CD8-positive, alpha-beta memory T cell (primary cell): ENCODE results near the gene REV3L. TPM values are rescaled to one million over a fixed set of nuclear protein-coding genes. Genes with fewer than 3 reads are reported as not detected.
A peak's percentile ranks its signal among the peaks of the same experiment; 100 is the strongest.

ENCODE experiments used
- CTCF ChIA-PET: fragments of 350-600 bp; sonication (Branson Sonifier 250); formaldehyde crosslinking; loops from one replicate; lab custom pipeline; 2021; ENCODE audit warnings: antibody characterized with exemption; lab: Charles Lee
- POLR2A ChIA-PET: fragments of 350-600 bp; sonication (Branson Sonifier 250); formaldehyde crosslinking; loops from one replicate; lab custom pipeline; 2021; ENCODE audit warnings: antibody characterized with exemption; lab: Charles Lee
- DNase-seq, 5 donors: peaks; one replicate each; pipeline versions ENCODE4 v3.0.0 to v3.0.0-alpha.2; 2020 to 2022; ENCODE audit warnings: mixed read lengths in 1 of 5
- H3K27ac ChIP-seq: one replicate; pipeline ENCODE4 v1.7.0; 2013; ENCODE audit warnings: low read depth, mild to moderate bottlenecking, low read length, moderate library complexity
- H3K27me3 ChIP-seq: 2 replicates; pipeline ENCODE4 v1.7.0; 2013; ENCODE audit warnings: low read length, mild to moderate bottlenecking; ENCODE audit not compliant: insufficient read depth, poor library complexity, severe bottlenecking
- H3K36me3 ChIP-seq: 2 replicates; pipeline ENCODE4 v1.7.0; 2013; ENCODE audit warnings: mild to moderate bottlenecking, low read length, moderate library complexity; ENCODE audit not compliant: insufficient read depth
- H3K4me1 ChIP-seq: 2 replicates; pipeline ENCODE4 v1.7.0; 2013; ENCODE audit warnings: mild to moderate bottlenecking, low read length, moderate library complexity; ENCODE audit not compliant: insufficient read depth
- H3K4me3 ChIP-seq: 2 replicates; pipeline ENCODE4 v1.7.0; 2013; ENCODE audit warnings: mild to moderate bottlenecking, low read length
- H3K9me3 ChIP-seq: 2 replicates; pipeline ENCODE4 v1.7.0; 2013; ENCODE audit warnings: mild to moderate bottlenecking, low read length
- H3K27ac Mint-ChIP-seq, 8 donors: one replicate each; pipeline ENCODE4 v1.8.0; 2020 to 2021; ENCODE audit warnings: mixed read lengths in 8 of 8, mild to moderate bottlenecking in 6 of 8, inconsistent platforms in 3 of 8, moderate library complexity in 3 of 8
- H3K27me3 Mint-ChIP-seq, 2 donors: one replicate each; pipeline ENCODE4 v1.8.0; 2020 to 2021; ENCODE audit warnings: mixed read lengths in 2 of 2, mild to moderate bottlenecking in 1 of 2, moderate library complexity in 1 of 2
- H3K36me3 Mint-ChIP-seq, 3 donors: one replicate each; pipeline ENCODE4 v1.8.0; 2020 to 2021; ENCODE audit warnings: mixed read lengths in 3 of 3, inconsistent platforms in 1 of 3, mild to moderate bottlenecking in 1 of 3
- H3K4me1 Mint-ChIP-seq, 3 donors: one replicate each; pipeline ENCODE4 v1.8.0; 2020 to 2021; ENCODE audit warnings: mixed read lengths in 3 of 3, inconsistent platforms in 1 of 3, mild to moderate bottlenecking in 1 of 3
- H3K4me3 Mint-ChIP-seq, 7 donors: one replicate each; pipeline ENCODE4 v1.8.0; 2020 to 2021; ENCODE audit warnings: mixed read lengths in 7 of 7, mild to moderate bottlenecking in 6 of 7, moderate library complexity in 4 of 7, inconsistent platforms in 2 of 7
- H3K9me3 Mint-ChIP-seq, 5 donors: one replicate each; pipeline ENCODE4 v1.8.0; 2020 to 2022; ENCODE audit warnings: mixed read lengths in 5 of 5, mild to moderate bottlenecking in 3 of 5, moderate library complexity in 2 of 5, inconsistent platforms in 1 of 5
- polyA plus RNA-seq: library from polyadenylated mRNA; unstranded; fragments of 300-500 nt; fragmentation: Illumina TruSeq; gene quantifications from one replicate; pipeline ENCODE4 v1.2.3, GENCODE V29; 2021
- total RNA-seq, 2 experiments: library from RNA; stranded (reverse); gene quantifications; one replicate each; pipeline ENCODE4 v1.2.3, GENCODE V29; 2021

Gene REV3L
- total and polyA plus RNA-seq, 3 experiments from 2014 or later: 16.5 to 27.0 (median 20.8) TPM

DNA sequence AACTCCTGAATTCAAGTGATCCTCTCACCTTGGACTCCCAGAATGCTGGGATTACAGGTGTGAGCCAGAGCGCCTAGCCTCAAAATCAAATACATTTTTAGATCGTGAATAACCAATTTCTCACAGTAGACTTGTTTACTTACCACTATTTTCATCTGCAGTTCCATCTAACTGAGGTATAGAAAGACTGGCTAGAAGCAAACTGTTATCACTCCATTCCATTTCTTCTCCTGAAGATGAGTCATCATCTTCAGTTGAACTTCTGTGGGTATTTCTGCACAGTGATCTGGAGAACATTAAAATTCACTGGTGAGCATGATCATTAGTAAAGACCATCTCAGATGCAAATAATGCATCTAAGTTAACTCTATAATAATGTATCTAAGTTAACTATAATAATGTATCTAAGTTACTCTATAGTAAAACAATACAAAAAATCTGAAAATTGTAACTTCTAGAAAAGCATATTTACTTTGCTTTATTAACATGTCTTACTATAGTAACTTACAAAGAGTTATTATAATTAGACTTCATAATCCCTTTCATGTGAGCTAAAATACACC lies 105.4 kb downstream of the REV3L start:
- DNase-seq: no peak
- ChIA-PET CTCF (no interaction called here), POLR2A (no interaction called here)
- Histone ChIP-seq H3K27me3 (no peaks in the 10 kb centered on the region), H3K4me3 (no peak overlapping the region), H3K36me3 (peaks cover 7% of the 10 kb centered on the region), H3K27ac (no peak overlapping the region), H3K9me3 (no peaks in the 10 kb centered on the region), H3K4me1 (no peaks in the 10 kb centered on the region)
- Mint-ChIP-seq H3K9me3 (peaks cover 0 to under 1% (median 0%) of the 10 kb centered on the region in 5 donors), H3K36me3 (peaks cover 23 to 79% (median 36%) of the 10 kb centered on the region in 3 donors), H3K4me1 (no peaks in the 10 kb centered on the region), H3K27me3 (no peaks in the 10 kb centered on the region), H3K27ac (no peak overlapping the region), H3K4me3 (no peak overlapping the region)

DNA sequence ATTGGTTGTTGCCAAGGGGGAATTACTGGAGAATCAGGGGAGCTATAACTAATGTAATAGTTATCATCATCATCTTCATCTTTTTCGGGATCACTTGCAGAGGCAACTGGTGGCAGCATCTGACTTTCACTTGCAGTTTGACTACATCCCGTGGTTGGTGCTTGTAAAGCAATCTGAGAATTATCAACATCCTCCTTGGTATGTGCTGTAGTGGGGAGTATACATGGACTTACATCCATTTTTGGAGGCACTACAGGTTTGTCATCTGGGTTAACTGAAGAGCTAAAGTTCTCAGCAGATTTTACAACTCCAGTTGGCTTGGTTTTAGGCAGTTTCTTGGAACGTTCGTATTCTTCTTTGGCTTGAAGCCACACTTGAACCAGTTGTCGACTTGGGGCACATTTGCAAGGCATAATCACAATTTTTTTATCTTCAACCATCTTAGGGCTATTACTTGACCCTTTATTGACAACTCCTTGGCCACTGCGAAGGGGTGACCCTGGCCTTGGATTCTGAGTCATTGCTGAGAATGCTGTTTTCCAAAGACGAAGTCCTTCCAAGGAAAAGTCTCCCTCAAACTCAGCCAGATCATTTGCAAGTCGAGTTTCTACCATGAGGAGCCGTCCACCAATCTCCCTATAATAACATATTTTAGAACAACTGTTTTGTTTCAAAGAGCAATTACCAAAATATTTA lies 115.5 kb downstream of the REV3L start:
- H3K27me3 ChIP-seq: no peaks in the 10 kb centered on the region
- CTCF ChIA-PET: interaction anchor here (1.0 kb wide), 1 partner anchor 111 kb away, joined by 3 read pairs; no protein-coding TSS in a partner anchor
- POLR2A ChIA-PET: no interaction called here
- no peaks in the 10 kb centered on the region for H3K27me3 Mint-ChIP-seq
- H3K4me1 ChIP-seq: no peaks in the 10 kb centered on the region
- H3K4me3 Mint-ChIP-seq: no peak overlapping the region
- H3K36me3 ChIP-seq: no peaks in the 10 kb centered on the region
- no peaks in the 10 kb centered on the region for H3K9me3 Mint-ChIP-seq
- no peaks in the 10 kb centered on the region for H3K9me3 ChIP-seq
- DNase-seq: no peak
- H3K36me3 Mint-ChIP-seq: peaks cover 2 to 32% (median 12%) of the 10 kb centered on the region in 3 donors
- peaks cover 0 to 4% (median 0%) of the 10 kb centered on the region in 3 donors for H3K4me1 Mint-ChIP-seq
- H3K4me3 ChIP-seq: no peak overlapping the region
- peak overlapping the region in 1 of 8 donors; percentile 58 for H3K27ac Mint-ChIP-seq
- no peak overlapping the region for H3K27ac ChIP-seq

DNA sequence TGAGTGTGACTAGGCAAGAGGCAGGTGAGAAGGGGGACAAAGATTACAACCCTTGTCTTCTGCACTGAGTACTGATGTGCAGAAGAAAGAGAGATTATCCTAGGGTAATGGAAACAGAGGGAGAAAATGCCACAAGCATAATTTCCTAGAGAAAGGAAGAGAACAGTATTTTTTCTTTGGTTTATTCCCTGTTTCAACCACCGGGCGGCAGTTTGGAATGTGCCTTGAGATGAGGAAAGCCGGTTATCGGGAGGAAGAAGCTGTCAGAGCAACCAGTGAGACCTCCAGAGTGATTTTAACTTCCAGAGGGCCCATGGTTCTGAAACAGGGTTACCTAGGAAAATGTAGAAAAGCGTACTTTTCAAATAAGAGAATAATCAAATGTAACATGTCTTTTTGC lies 121.4 kb downstream of the REV3L start:
- Histone ChIP-seq H3K27me3 (no peaks in the 10 kb centered on the region), H3K4me3 (no peak overlapping the region), H3K36me3 (no peaks in the 10 kb centered on the region), H3K27ac (no peak overlapping the region), H3K9me3 (no peaks in the 10 kb centered on the region), H3K4me1 (no peaks in the 10 kb centered on the region)
- no peak for DNase-seq
- H3K9me3 Mint-ChIP-seq: no peaks in the 10 kb centered on the region
- H3K27ac Mint-ChIP-seq: peak overlapping the region in 2 of 8 donors; percentile 3 to 38
- H3K27me3 Mint-ChIP-seq: no peaks in the 10 kb centered on the region
- ChIA-PET CTCF (no interaction called here), POLR2A (no interaction called here)
- H3K36me3 Mint-ChIP-seq: peaks cover 0 to 37% (median 5%) of the 10 kb centered on the region in 3 donors
- no peaks in the 10 kb centered on the region for H3K4me1 Mint-ChIP-seq
- no peak overlapping the region for H3K4me3 Mint-ChIP-seq

DNA sequence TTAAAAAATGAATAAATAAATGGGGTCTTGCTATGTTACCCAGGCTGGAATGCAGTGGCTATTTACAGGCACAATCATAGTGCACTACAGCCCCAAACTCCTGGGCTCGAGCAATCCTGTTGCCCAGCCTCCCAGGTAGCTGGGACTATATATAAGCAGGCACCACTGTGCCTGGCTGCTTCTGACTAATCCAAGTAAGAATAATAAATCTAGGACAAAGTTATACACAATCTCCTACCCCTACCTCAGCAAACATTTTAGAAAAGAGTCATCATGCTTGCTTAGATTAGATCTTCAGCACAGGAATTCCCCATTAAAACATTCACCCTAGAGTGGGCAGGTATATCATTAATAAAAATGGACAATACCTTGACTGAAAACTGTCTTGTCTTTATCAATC lies 124.6 kb downstream of the REV3L start:
- H3K36me3 Mint-ChIP-seq: peaks cover 10 to 61% (median 14%) of the 10 kb centered on the region in 3 donors
- ChIA-PET CTCF (interaction anchor here (1.7 kb wide), 1 partner anchor 120 kb away, joined by 4 read pairs; no protein-coding TSS in a partner anchor), POLR2A (no interaction called here)
- no peaks in the 10 kb centered on the region for H3K27me3 Mint-ChIP-seq
- Histone ChIP-seq H3K9me3 (no peaks in the 10 kb centered on the region), H3K4me3 (no peak overlapping the region), H3K27ac (no peak overlapping the region), H3K27me3 (no peaks in the 10 kb centered on the region), H3K4me1 (no peaks in the 10 kb centered on the region), H3K36me3 (peaks cover 6% of the 10 kb centered on the region)
- H3K9me3 Mint-ChIP-seq: no peaks in the 10 kb centered on the region
- no peak overlapping the region for H3K27ac Mint-ChIP-seq
- no peak for DNase-seq
- H3K4me1 Mint-ChIP-seq: no peaks in the 10 kb centered on the region
- no peak overlapping the region for H3K4me3 Mint-ChIP-seq

DNA sequence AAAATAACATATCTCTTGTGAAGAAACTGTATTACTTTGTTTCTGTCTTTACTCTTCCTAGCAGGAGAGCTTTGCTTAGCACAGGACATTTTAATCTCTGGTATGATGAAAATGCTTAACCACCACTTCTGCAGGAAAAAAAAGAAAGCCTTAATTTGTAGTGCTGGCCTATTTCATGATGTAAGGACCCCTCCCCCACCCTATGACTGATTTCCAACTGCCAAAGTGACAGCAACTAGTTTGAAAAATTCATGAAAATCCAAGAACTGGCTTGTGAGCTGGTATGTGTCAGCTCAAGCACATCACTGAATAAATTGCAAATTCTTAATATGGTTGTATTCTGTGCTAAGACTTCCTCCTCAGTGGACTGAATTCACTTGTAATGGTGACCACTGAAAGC lies 125.3 kb downstream of the REV3L start:
- Histone ChIP-seq H3K4me3 (no peak overlapping the region), H3K27me3 (no peaks in the 10 kb centered on the region), H3K4me1 (no peaks in the 10 kb centered on the region), H3K27ac (no peak overlapping the region), H3K36me3 (peaks cover 6% of the 10 kb centered on the region), H3K9me3 (no peaks in the 10 kb centered on the region)
- POLR2A ChIA-PET: no interaction called here
- Mint-ChIP-seq H3K36me3 (peaks cover 10 to 60% (median 14%) of the 10 kb centered on the region in 3 donors), H3K4me1 (no peaks in the 10 kb centered on the region), H3K27me3 (no peaks in the 10 kb centered on the region), H3K4me3 (no peak overlapping the region), H3K9me3 (no peaks in the 10 kb centered on the region), H3K27ac (no peak overlapping the region)
- CTCF ChIA-PET: interaction anchor here (1.7 kb wide), 1 partner anchor 121 kb away, joined by 4 read pairs; no protein-coding TSS in a partner anchor
- DNase-seq: no peak

DNA sequence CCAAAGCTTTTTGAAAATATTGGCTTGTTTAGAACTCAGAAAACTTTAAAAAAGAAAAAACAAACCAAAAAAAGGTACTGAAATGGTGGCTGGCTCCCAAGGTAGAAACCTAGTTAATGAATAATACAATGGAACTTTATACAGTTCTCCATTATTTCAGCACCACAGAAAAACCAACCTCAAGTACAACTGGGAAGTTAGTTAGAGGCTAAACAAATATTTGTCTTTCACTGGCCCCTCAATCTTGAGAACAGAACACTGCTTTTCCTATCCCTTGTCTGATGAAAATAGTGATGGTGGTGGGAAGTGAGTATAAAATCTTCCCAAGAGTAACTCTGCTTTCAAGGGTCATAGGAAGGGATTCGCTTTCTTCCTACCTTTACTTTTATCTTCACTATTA lies 126.5 kb downstream of the REV3L start:
- Mint-ChIP-seq H3K4me1 (no peaks in the 10 kb centered on the region), H3K27ac (no peak overlapping the region), H3K9me3 (no peaks in the 10 kb centered on the region), H3K27me3 (no peaks in the 10 kb centered on the region), H3K4me3 (no peak overlapping the region), H3K36me3 (peaks cover 10 to 68% (median 16%) of the 10 kb centered on the region in 3 donors)
- Histone ChIP-seq H3K27ac (no peak overlapping the region), H3K9me3 (no peaks in the 10 kb centered on the region), H3K4me3 (no peak overlapping the region), H3K4me1 (no peaks in the 10 kb centered on the region), H3K27me3 (no peaks in the 10 kb centered on the region), H3K36me3 (peaks cover 6% of the 10 kb centered on the region)
- no peak for DNase-seq
- ChIA-PET CTCF (interaction anchor here (1.7 kb wide), 1 partner anchor 122 kb away, joined by 4 read pairs; no protein-coding TSS in a partner anchor), POLR2A (no interaction called here)

DNA sequence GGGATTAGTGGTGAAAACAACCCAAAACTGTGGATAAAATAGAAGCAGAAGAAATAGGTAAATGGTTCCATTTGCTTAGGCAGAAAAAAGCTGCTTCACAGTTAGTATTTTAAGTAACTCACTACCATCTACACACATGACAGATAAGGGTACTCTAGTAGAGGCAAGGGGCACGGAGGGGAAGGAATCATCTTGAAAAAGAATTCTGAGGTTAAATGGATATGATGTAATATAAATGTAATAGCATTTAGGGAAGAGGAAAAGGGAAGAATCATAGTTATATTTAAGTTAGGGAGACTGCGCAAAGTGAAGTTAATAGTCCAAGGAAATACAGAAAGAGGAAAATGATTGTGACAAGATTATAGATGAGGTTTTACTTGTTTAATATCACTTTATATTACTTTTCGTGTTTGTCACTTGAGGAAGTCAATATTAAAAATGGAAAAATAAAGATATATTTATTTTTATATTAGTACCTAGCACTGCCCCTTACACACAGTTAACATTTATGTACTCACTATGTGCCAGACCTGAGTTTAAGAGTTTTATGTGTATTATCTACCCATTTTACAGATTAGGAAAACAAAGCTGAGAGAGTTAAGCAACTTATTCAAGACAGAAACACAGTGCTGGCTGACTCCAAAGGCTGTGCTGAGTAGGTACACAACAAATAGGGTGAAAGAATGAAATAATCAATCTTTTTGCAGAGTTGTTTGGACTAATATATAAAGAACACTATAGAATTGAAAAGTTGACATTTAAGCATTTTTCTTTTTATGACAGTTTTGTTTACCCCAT lies 128.1 kb downstream of the REV3L start:
- no peaks in the 10 kb centered on the region for H3K9me3 ChIP-seq
- Mint-ChIP-seq H3K27me3 (no peaks in the 10 kb centered on the region), H3K36me3 (peaks cover 16 to 77% (median 19%) of the 10 kb centered on the region in 3 donors), H3K9me3 (no peaks in the 10 kb centered on the region), H3K27ac (peak overlapping the region in 2 of 8 donors; percentile 10 to 74), H3K4me1 (no peaks in the 10 kb centered on the region), H3K4me3 (no peak overlapping the region)
- peaks cover 6% of the 10 kb centered on the region for H3K36me3 ChIP-seq
- no peak for DNase-seq
- H3K4me1 ChIP-seq: no peaks in the 10 kb centered on the region
- H3K27ac ChIP-seq: no peak overlapping the region
- ChIA-PET CTCF (no interaction called here), POLR2A (no interaction called here)
- no peak overlapping the region for H3K4me3 ChIP-seq
- H3K27me3 ChIP-seq: no peaks in the 10 kb centered on the region
